CD4-positive, alpha-beta T cell treated with Interleukin-15 for 4 hours (primary cell): ENCODE results near the gene TPSD1.
"Not testable (repeated sequence)": the region's sequence is repeated elsewhere in the genome, so short reads cannot be mapped to it uniquely, and the experiment has no call there.

Experiments used
- DNase-seq: peaks from one replicate; pipeline ENCODE4 v3.0.0-alpha.2; 2020; ENCODE audit warnings: low spot score

TPSD1 gene

DNA sequence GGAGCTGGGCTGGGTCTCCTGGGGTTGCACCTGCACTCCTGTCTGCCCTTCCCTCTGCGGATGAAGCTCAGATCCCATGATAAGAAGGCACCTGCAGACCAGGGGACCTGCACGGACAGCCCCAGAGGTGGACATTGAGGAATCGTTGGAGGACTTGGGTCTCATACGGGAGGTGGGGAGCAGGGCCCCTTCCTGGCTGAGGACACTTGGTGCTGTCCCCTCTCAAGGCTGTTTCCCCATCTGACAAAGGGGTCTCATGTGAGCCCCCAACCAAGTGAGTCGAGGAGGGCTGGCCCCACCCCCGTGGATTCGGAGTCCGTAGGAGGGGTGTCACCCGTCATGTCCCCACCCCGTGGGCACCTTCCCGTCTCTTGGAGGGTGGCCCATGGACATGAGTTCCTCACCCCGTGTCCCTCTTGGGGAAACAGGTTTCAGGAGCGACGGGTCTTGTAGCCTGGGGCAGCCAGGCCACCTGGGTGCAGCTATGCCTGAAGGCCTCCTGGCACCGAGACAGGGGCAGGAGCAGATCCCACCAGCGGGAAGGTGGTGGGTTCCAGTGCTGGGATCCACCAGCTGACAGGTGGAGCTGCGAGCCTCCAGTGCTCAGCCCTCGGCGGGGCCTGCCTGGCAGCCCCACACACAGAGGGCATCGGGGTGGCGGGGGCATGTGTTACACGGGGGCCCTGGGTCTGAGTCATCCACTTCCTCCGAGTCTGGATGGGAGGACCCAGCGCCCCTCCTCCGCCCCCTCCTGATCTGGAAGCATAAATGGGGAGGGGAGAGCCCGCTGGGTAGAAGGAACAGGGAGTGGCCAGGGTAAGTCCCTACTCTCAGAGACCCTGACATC lies at the start of gene TPSD1:
TPSD1 (plus strand) TSS at position 794 of the 847 bp plus-strand sequence. CDS start 212 bp downstream, outside the sequence.
- not testable (repeated sequence) for DNase-seq

DNA sequence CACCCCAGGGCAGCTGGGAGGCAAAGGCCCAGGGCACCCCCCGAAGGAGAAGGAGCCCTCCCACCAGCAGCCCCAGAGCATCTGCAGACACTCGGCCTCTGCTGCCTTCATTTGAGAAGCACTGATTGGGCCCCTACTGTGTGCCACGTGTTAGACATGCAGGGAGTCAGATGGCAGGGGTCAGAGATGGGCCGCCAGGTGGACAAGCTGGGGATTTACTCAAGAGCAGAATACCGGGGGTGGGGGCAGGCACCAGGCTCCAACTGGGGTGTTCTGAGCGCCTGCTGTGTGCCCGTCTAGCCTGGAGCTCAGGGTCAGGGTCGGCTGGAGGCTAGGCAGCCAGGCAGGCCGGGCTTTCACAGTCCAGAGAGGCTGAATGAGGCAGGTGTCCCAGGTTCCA lies 49.5 kb upstream of the TPSD1 start:
- no peak for DNase-seq

DNA sequence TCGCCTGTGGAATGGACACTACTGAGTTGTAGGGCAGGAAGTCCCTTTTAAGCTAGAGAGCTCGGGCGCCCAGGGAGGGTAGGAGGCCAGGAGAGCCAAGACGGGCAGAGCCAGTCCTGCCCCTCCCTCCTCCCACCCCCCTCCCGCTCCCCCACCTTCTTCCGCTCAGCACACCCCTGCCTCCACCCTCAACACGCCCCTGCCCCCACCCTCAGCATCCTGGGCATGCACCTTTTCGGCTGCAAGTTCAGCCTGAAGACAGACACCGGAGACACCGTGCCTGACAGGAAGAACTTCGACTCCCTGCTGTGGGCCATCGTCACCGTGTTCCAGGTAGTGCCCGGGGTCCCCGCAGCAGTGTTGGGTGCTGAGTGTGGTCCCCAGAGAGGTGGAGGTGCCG lies 49.1 kb upstream of the TPSD1 start:
- DNase-seq, result no peak

DNA sequence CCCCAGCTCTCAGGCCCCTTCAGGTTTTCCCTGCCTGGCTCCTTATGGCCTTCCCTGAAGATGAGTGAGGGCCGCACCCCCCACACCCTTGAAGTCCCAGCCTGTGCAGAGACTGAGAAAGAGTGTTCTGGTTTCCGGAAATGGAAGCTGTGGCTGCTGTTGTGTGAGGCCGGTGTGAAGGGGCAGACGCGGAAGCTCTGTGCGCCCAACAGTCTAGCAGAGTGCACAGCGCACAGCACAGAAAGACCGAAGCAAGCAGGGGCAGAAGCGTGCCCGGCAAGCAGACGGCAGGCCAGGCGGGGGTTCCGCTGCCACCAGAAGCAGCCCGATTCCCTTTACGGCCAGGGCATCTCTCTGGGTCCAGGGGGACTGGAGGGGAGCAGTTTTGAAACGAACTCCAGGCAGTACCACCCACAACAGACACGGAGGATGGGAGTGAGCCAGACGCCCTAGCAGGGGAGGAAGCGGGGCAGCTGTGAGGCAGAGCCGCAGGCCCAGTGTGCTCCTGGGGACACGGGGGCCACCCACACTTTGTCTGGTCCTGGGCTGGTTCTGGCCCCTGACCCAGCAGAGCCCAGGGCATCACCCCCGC lies 47.5 kb upstream of the TPSD1 start:
- peak; percentile 3 for DNase-seq

DNA sequence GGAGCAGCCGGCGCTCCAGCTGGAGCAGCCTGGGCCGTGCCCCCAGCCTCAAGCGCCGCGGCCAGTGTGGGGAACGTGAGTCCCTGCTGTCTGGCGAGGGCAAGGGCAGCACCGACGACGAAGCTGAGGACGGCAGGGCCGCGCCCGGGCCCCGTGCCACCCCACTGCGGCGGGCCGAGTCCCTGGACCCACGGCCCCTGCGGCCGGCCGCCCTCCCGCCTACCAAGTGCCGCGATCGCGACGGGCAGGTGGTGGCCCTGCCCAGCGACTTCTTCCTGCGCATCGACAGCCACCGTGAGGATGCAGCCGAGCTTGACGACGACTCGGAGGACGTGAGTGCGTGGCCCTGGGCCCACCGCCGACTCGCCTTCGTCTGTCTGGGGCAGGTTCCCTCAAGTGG lies 46.8 kb upstream of the TPSD1 start:
- no peak for DNase-seq

GRCh38 chr16:1210461-1210860 lies 45.4 kb upstream of the TPSD1 start:
- no peak for DNase-seq

DNA sequence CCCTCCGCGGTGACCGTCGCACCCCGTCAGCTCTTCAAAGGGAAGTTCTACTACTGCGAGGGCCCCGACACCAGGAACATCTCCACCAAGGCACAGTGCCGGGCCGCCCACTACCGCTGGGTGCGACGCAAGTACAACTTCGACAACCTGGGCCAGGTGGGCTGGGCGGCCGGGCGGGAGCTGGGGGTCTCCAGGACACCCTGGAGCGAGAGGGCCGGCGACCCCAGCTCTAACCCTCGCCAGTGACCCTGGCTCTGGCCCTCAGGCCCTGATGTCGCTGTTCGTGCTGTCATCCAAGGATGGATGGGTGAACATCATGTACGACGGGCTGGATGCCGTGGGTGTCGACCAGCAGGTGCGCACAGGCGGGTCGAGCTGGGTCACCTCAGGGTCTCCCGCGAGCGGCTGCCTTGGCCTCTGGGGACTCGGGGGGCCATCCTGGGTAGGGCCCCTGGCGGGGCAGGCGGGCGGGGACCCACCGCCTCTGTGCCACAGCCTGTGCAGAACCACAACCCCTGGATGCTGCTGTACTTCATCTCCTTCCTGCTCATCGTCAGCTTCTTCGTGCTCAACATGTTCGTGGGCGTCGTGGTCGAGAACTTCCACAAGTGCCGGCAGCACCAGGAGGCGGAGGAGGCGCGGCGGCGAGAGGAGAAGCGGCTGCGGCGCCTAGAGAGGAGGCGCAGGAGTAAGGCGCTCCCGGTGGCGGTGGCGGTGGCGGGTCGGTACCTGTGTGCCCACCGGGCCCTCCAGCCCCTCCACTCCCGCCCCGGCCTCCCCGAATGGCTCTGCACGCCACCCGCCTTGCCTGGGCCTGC lies 44.2 kb upstream of the TPSD1 start:
- DNase-seq, result no peak

GRCh38 chr16:1212616-1213194 lies 43.2 kb upstream of the TPSD1 start:
- no peak for DNase-seq

GRCh38 chr16:1213231-1213630 lies 42.6 kb upstream of the TPSD1 start:
- DNase-seq, result no peak

- DNase-seq, result no peak
Measured at GRCh38 chr16:1213796-1214372, 42.0 kb upstream of the TPSD1 start.

DNA sequence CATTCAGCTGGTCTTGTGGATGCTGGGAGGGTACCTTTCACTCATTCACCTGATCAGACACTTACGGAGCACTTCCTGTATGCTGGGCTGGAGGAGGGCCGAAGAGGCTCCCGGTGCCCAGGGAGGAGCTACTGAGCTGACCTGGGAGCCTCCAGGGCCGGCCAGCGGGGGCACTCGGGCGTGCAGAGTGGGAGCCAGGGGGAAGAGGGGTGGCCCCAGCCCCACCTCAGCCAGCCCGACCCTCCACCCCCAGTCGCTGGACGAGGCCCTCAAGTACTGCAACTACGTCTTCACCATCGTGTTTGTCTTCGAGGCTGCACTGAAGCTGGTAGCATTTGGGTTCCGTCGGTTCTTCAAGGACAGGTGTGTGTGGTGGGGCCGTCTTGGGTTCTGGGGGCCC lies 41.1 kb upstream of the TPSD1 start:
- no peak for DNase-seq

DNA sequence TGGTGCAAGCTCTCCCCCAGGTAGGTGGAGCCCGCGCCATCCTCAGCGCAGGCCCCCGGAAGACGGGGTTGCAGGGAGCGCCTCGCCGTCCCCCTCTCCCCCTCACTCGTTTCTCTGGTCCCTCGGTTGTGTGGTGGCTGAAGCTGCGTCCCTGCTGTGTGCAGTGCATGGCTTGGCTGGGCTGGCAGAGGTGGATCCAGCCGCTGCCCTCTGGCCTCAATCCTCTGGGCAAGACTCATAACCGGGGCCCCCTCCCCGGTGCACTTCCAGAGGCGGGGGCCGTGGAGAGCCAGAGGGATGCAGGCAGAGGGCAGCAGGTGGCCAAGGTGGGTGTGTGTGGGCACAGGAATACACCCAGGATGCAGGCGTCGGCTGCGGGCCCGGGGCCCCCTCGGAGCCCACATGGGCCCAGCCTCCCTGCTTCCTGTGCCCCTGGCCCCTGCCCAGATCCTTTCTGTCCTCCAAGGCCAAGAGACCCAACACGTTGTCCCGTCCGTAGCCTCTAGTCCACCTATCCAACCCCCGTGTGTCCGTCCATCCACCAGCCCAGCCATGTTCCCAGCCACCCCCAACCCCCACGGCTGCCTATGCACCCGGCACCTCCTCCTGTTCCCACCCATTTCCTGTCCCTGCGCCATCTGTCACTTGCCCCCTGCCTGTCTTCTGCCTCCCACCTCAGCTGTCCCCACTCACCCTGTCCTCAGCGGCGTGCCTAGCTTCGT lies 40.1 kb upstream of the TPSD1 start:
- no peak for DNase-seq

DNA sequence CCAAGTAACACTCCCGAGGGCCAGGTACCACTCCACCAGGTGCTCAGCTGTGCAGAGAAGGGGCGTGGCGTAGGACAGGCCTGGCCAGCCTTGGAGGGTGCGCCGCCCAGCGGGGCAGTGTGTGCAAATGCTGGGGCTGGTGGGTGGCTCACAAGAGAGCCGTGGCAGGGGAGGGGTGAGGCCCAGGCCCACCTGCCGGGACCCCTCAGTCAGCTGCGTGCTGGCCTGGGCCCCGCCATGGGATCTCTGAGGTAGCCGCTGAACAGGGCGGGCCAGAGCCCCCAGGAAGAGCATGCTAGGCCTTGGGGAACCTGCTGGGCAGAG lies 39.6 kb upstream of the TPSD1 start:
- no peak for DNase-seq

- no peak for DNase-seq
Measured at GRCh38 chr16:1216681-1217400, 39.0 kb upstream of the TPSD1 start.

DNA sequence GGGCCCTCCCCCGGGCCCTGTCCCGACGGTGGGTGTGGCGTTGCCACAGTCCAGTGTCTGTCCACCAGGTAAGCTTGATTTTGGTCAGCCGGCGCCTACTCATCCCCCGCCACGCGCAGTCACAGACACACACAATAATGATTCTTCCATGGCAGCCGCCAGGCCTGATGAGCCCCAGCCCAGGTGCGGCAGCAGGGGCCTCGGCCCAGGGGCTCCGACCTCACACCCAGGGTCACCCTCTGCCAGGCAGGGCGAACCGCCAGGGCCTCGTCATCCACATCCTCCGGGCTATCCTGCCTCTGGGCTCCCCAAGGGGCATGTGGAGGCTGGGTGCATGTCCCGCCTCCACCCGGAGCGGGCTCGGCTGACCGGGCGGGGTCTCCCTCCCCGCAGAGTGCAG lies 38.3 kb upstream of the TPSD1 start:
- no peak for DNase-seq

- DNase-seq, result no peak
Measured at GRCh38 chr16:1218061-1218929, 37.6 kb upstream of the TPSD1 start.

DNA sequence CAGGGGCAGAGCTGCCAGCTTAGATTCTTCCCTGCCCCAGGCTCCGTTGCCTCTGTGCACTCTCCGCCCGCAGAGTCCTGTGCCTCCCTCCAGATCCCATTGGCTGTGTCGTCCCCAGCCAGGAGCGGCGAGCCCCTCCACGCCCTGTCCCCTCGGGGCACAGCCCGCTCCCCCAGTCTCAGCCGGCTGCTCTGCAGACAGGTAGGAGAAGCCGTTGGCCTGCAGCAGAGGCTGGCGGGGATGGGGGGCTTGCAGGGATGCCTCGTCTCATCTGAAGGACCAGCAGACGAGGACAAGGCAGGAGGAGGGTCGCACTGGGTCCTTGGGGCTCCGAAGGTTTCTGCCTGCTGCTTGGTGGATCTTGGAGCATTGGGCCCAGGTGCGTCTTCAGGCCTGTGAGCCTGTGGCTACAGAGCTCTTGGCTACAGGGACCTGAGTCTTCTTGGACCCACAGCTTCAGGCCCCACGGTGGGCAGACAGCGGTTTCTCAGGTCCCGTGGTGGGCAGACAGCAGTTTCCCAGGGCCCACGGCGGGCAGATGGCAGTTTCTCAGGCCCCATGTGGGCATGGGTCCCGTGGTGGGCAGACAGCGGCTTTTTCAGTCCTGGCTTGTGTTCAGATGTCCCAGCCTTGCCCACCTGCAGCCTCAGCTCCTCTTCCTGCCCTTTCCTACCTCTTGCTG lies 36.8 kb upstream of the TPSD1 start:
- DNase-seq, result no peak

DNA sequence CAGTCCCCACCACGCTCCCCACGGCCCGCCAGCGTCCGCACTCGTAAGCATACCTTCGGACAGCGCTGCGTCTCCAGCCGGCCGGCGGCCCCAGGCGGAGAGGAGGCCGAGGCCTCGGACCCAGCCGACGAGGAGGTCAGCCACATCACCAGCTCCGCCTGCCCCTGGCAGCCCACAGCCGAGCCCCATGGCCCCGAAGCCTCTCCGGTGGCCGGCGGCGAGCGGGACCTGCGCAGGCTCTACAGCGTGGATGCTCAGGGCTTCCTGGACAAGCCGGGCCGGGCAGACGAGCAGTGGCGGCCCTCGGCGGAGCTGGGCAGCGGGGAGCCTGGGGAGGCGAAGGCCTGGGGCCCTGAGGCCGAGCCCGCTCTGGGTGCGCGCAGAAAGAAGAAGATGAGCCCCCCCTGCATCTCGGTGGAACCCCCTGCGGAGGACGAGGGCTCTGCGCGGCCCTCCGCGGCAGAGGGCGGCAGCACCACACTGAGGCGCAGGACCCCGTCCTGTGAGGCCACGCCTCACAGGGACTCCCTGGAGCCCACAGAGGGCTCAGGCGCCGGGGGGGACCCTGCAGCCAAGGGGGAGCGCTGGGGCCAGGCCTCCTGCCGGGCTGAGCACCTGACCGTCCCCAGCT lies 35.7 kb upstream of the TPSD1 start:
- no peak for DNase-seq
